ENCODE measurements around the gene LTBP1.

Gene LTBP1

DNA sequence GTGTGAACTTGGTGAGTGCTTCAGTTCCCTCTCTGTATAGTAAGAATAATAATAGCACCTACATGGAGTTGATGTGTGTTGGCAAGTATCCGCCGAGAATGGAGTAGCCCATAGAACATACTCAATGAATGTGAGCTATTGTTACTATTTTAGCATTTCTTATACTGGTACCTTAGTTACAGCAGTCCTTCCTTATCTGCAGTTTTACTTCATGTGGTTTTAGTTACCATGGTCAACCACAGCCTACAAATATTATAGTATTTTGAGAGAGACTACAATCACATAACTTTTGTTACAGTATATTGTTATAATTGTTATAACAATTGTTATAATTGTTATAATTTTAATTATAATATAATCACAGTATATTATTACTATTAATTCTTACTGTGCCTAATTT lies 377.2 kb downstream of the LTBP1 start:
- Histone ChIP-seq H3K9ac (ENCODE audit: low read length) (no peak overlapping the region), H4K8ac (ENCODE audit: low read depth, low read length) (no peak overlapping the region), H3K23ac (ENCODE audit: low read length) (no peak overlapping the region), H2BK5ac (ENCODE audit: low read depth, low read length, poor library complexity) (no peak overlapping the region), H3K14ac (ENCODE audit: low read length) (no peak overlapping the region), H3K79me1 (ENCODE audit: low read length) (no peaks in the 10 kb centered on the region), H3K4me3 (ENCODE audit: low read depth, low read length) (no peak overlapping the region), H3K36me3 (ENCODE audit: control insufficient read depth in 1 of 2, insufficient read depth in 2 of 2, low read length in 2 of 2) (no peaks in the 10 kb centered on the region), H3K18ac (ENCODE audit: low read length) (no peak overlapping the region), H3K27me3 (ENCODE audit: insufficient read depth, low read length) (no peaks in the 10 kb centered on the region), H2AK5ac (ENCODE audit: low read length) (no peak overlapping the region), H3K27ac (ENCODE audit: low read depth, low read length) (no peak overlapping the region), H3K4me1 (ENCODE audit: control insufficient read depth in 1 of 2, insufficient read depth in 2 of 2, low read length in 2 of 2) (no peaks in the 10 kb centered on the region), H4K12ac (ENCODE audit: low read depth, low read length) (no peak overlapping the region), H2BK12ac (ENCODE audit: low read length) (no peak overlapping the region), H3K79me2 (ENCODE audit: control insufficient read depth, insufficient read depth, low read length, poor library complexity) (no peaks in the 10 kb centered on the region), H3K4me2 (ENCODE audit: low read length) (no peak overlapping the region), H4K91ac (ENCODE audit: low read depth, low read length) (no peak overlapping the region), H3K4ac (ENCODE audit: low read depth, low read length) (no peak overlapping the region), H2BK120ac (ENCODE audit: insufficient read depth, low read length, poor library complexity) (no peak overlapping the region), H3K9me3 (ENCODE audit: insufficient read depth, low read depth, low read length) (no peaks in the 10 kb centered on the region), H2AFZ (ENCODE audit: insufficient read depth, low read length, poor library complexity) (no peak overlapping the region)
- WGBS (ENCODE audit: extremely low coverage, insufficient coverage, insufficient read length), result no CpG with 5 or more reads among the region's 2 CpGs
- DNase-seq, result no peak

DNA sequence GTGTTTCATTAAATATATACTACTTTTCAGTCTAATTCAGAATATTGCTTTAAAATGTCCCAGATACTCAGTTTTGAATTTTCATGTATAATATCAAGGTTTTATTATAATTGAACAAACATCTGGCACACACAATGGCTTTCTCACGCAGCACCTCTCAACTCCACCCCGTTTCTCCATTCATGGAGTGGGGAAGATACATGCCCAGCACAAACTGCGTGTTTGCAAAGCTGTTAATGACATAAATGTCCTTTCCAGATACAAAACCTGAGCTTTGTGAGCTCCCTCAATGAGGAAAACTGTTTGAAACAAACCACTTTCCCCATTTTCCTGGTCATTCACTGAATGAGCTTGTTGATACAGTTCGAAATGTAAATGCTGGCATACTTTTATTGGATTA lies 379.3 kb downstream of the LTBP1 start:
- no peak for DNase-seq
- no peaks in the 10 kb centered on the region for H3K79me2 ChIP-seq (ENCODE audit: control insufficient read depth, insufficient read depth, low read length, poor library complexity)
- no peak overlapping the region for H3K9ac ChIP-seq (ENCODE audit: low read length)
- no peak overlapping the region for H2BK5ac ChIP-seq (ENCODE audit: low read depth, low read length, poor library complexity)
- H3K9me3 ChIP-seq (ENCODE audit: insufficient read depth, low read depth, low read length), result no peaks in the 10 kb centered on the region
- no peaks in the 10 kb centered on the region for H3K27me3 ChIP-seq (ENCODE audit: insufficient read depth, low read length)
- no peaks in the 10 kb centered on the region for H3K36me3 ChIP-seq (ENCODE audit: control insufficient read depth in 1 of 2, insufficient read depth in 2 of 2, low read length in 2 of 2)
- no peak overlapping the region for H3K14ac ChIP-seq (ENCODE audit: low read length)
- no peaks in the 10 kb centered on the region for H3K79me1 ChIP-seq (ENCODE audit: low read length)
- no peak overlapping the region for H3K27ac ChIP-seq (ENCODE audit: low read depth, low read length)
- no peak overlapping the region for H4K8ac ChIP-seq (ENCODE audit: low read depth, low read length)
- no peak overlapping the region for H2BK120ac ChIP-seq (ENCODE audit: insufficient read depth, low read length, poor library complexity)
- no peak overlapping the region for H2AFZ ChIP-seq (ENCODE audit: insufficient read depth, low read length, poor library complexity)
- no peak overlapping the region for H3K23ac ChIP-seq (ENCODE audit: low read length)
- no peak overlapping the region for H3K4ac ChIP-seq (ENCODE audit: low read depth, low read length)
- no peak overlapping the region for H3K4me3 ChIP-seq (ENCODE audit: low read depth, low read length)
- no peak overlapping the region for H4K91ac ChIP-seq (ENCODE audit: low read depth, low read length)
- no peak overlapping the region for H4K12ac ChIP-seq (ENCODE audit: low read depth, low read length)
- WGBS (ENCODE audit: extremely low coverage, insufficient coverage, insufficient read length), result no CpG with 5 or more reads among the region's 4 CpGs
- no peak overlapping the region for H3K4me2 ChIP-seq (ENCODE audit: low read length)
- no peak overlapping the region for H3K18ac ChIP-seq (ENCODE audit: low read length)
- H2BK12ac ChIP-seq (ENCODE audit: low read length), result no peak overlapping the region
- H3K4me1 ChIP-seq (ENCODE audit: control insufficient read depth in 1 of 2, insufficient read depth in 2 of 2, low read length in 2 of 2), result no peaks in the 10 kb centered on the region
- H2AK5ac ChIP-seq (ENCODE audit: low read length), result no peak overlapping the region

DNA sequence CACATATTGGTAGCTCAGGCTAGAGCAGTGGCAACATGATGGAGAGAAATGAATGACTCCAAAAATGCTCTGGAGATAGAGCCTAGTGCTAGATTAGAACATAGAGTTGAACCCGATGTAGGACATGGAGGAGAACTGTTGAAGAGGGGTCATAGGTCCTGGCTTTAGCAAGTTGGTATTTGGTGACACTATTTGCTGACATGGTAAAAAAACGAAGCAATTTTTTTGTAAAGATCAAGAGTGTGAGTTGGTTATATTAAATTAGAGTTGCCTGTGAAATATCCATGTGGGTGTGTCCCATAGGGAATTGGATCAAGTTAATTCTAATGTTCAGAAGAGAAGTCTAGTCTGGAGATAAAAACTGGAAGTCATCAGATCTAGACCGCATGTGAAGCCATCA lies 386.7 kb downstream of the LTBP1 start:
- H3K27me3 ChIP-seq (ENCODE audit: insufficient read depth, low read length), result no peaks in the 10 kb centered on the region
- no peak overlapping the region for H2AFZ ChIP-seq (ENCODE audit: insufficient read depth, low read length, poor library complexity)
- H2BK5ac ChIP-seq (ENCODE audit: low read depth, low read length, poor library complexity), result no peak overlapping the region
- H3K14ac ChIP-seq (ENCODE audit: low read length), result no peak overlapping the region
- no peak overlapping the region for H4K12ac ChIP-seq (ENCODE audit: low read depth, low read length)
- WGBS (ENCODE audit: extremely low coverage, insufficient coverage, insufficient read length), result no CpG with 5 or more reads among the region's 3 CpGs
- H2BK120ac ChIP-seq (ENCODE audit: insufficient read depth, low read length, poor library complexity), result no peak overlapping the region
- no peak overlapping the region for H3K18ac ChIP-seq (ENCODE audit: low read length)
- H3K9me3 ChIP-seq (ENCODE audit: insufficient read depth, low read depth, low read length), result no peaks in the 10 kb centered on the region
- no peak overlapping the region for H3K4me2 ChIP-seq (ENCODE audit: low read length)
- no peak overlapping the region for H4K8ac ChIP-seq (ENCODE audit: low read depth, low read length)
- no peak for DNase-seq
- no peak overlapping the region for H3K4ac ChIP-seq (ENCODE audit: low read depth, low read length)
- H2AK5ac ChIP-seq (ENCODE audit: low read length), result no peak overlapping the region
- H3K27ac ChIP-seq (ENCODE audit: low read depth, low read length), result no peak overlapping the region
- no peaks in the 10 kb centered on the region for H3K36me3 ChIP-seq (ENCODE audit: control insufficient read depth in 1 of 2, insufficient read depth in 2 of 2, low read length in 2 of 2)
- H3K79me2 ChIP-seq (ENCODE audit: control insufficient read depth, insufficient read depth, low read length, poor library complexity), result no peaks in the 10 kb centered on the region
- H3K23ac ChIP-seq (ENCODE audit: low read length), result no peak overlapping the region
- H3K79me1 ChIP-seq (ENCODE audit: low read length), result no peaks in the 10 kb centered on the region
- H3K4me3 ChIP-seq (ENCODE audit: low read depth, low read length), result no peak overlapping the region
- H3K4me1 ChIP-seq (ENCODE audit: control insufficient read depth in 1 of 2, insufficient read depth in 2 of 2, low read length in 2 of 2), result no peaks in the 10 kb centered on the region
- H2BK12ac ChIP-seq (ENCODE audit: low read length), result no peak overlapping the region
- H4K91ac ChIP-seq (ENCODE audit: low read depth, low read length), result no peak overlapping the region
- no peak overlapping the region for H3K9ac ChIP-seq (ENCODE audit: low read length)

DNA sequence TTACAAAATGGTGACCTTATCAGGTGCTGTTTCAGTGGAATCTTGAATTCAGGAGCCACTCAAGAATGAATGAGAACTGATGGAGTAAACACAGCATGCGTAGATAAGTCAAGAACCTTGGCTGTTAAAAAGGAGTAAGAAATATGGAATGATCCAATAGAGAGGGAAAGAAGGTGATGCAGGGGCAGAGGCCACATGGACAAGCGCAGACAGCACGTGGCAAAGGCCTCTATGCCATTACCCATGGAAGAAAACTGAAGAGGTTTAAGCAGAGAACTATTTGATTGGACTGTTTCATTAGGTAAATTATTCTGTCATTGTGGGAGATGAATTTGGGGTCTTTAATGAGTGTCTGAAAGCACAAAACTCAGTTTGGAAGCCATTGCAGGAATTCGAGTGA lies 387.3 kb downstream of the LTBP1 start:
- Histone ChIP-seq H3K79me1 (ENCODE audit: low read length) (no peaks in the 10 kb centered on the region), H2AK5ac (ENCODE audit: low read length) (no peak overlapping the region), H3K27me3 (ENCODE audit: insufficient read depth, low read length) (no peaks in the 10 kb centered on the region), H3K36me3 (ENCODE audit: control insufficient read depth in 1 of 2, insufficient read depth in 2 of 2, low read length in 2 of 2) (no peaks in the 10 kb centered on the region), H3K9ac (ENCODE audit: low read length) (no peak overlapping the region), H3K4ac (ENCODE audit: low read depth, low read length) (no peak overlapping the region), H2BK120ac (ENCODE audit: insufficient read depth, low read length, poor library complexity) (no peak overlapping the region), H3K18ac (ENCODE audit: low read length) (no peak overlapping the region), H3K4me2 (ENCODE audit: low read length) (no peak overlapping the region), H3K79me2 (ENCODE audit: control insufficient read depth, insufficient read depth, low read length, poor library complexity) (no peaks in the 10 kb centered on the region), H4K91ac (ENCODE audit: low read depth, low read length) (no peak overlapping the region), H3K27ac (ENCODE audit: low read depth, low read length) (no peak overlapping the region), H4K12ac (ENCODE audit: low read depth, low read length) (no peak overlapping the region), H3K23ac (ENCODE audit: low read length) (no peak overlapping the region), H2AFZ (ENCODE audit: insufficient read depth, low read length, poor library complexity) (no peak overlapping the region), H3K4me1 (ENCODE audit: control insufficient read depth in 1 of 2, insufficient read depth in 2 of 2, low read length in 2 of 2) (no peaks in the 10 kb centered on the region), H4K8ac (ENCODE audit: low read depth, low read length) (peak overlapping the region; percentile 38), H2BK12ac (ENCODE audit: low read length) (no peak overlapping the region), H3K14ac (ENCODE audit: low read length) (no peak overlapping the region), H3K9me3 (ENCODE audit: insufficient read depth, low read depth, low read length) (no peaks in the 10 kb centered on the region), H2BK5ac (ENCODE audit: low read depth, low read length, poor library complexity) (no peak overlapping the region), H3K4me3 (ENCODE audit: low read depth, low read length) (no peak overlapping the region)
- no peak for DNase-seq
- no CpG with 5 or more reads among the region's 4 CpGs for WGBS (ENCODE audit: extremely low coverage, insufficient coverage, insufficient read length)
